Adipocyte (in vitro differentiated cells): ENCODE results near the gene B3GLCT.
A peak's percentile ranks its signal among the peaks of the same experiment; 100 is the strongest.

Source experiments
- DNase-seq: peaks from one replicate; pipeline ENCODE4 v3.0.0-alpha.2; 2015; ENCODE audit warnings: low read depth
- H3K27me3 ChIP-seq: replicated peaks from 2 replicates; pipeline ENCODE4 v1.7.0; 2013; ENCODE audit warnings: mild to moderate bottlenecking, low read length, moderate library complexity; ENCODE audit not compliant: control insufficient read depth, insufficient read depth
- H3K36me3 ChIP-seq: 2 replicates; pipeline ENCODE4 v1.7.0; 2013; ENCODE audit warnings: low read length, mild to moderate bottlenecking, moderate library complexity; ENCODE audit not compliant: control insufficient read depth, insufficient read depth, severe bottlenecking
- H3K4me1 ChIP-seq: 2 replicates; pipeline ENCODE4 v1.7.0; 2013; ENCODE audit warnings: mild to moderate bottlenecking, low read length, moderate library complexity; ENCODE audit not compliant: control insufficient read depth, insufficient read depth
- H3K4me3 ChIP-seq: 2 replicates; pipeline ENCODE4 v1.7.0; 2013; ENCODE audit warnings: mild to moderate bottlenecking, low read length, moderate library complexity
- H3K9ac ChIP-seq: 2 replicates; pipeline ENCODE4 v1.7.0; 2013; ENCODE audit warnings: mild to moderate bottlenecking, low read length, moderate library complexity
- H3K9me3 ChIP-seq: 2 replicates; pipeline ENCODE4 v1.7.0; 2013; ENCODE audit warnings: mild to moderate bottlenecking, low read length, moderate library complexity; ENCODE audit not compliant: control insufficient read depth

Gene B3GLCT

GRCh38 chr13:31184981-31185645 lies 14.7 kb upstream of the B3GLCT start:
- no peak overlapping the region for H3K4me3 ChIP-seq
- H3K9ac ChIP-seq, result no peak overlapping the region
- H3K9me3 ChIP-seq, result peaks cover 7% of the 10 kb centered on the region
- DNase-seq, result no peak
- no peaks in the 10 kb centered on the region for H3K27me3 ChIP-seq
- H3K4me1 ChIP-seq, result no peaks in the 10 kb centered on the region
- no peaks in the 10 kb centered on the region for H3K36me3 ChIP-seq

GRCh38 chr13:31191748-31192147 lies 8.0 kb upstream of the B3GLCT start:
- H3K27me3 ChIP-seq, result no peaks in the 10 kb centered on the region
- no peak for DNase-seq
- H3K4me3 ChIP-seq, result no peak overlapping the region
- no peaks in the 10 kb centered on the region for H3K36me3 ChIP-seq
- H3K4me1 ChIP-seq, result no peaks in the 10 kb centered on the region
- no peak overlapping the region for H3K9ac ChIP-seq
- peaks cover 7% of the 10 kb centered on the region for H3K9me3 ChIP-seq

- Histone ChIP-seq H3K4me1 (no peaks in the 10 kb centered on the region), H3K9ac (no peak overlapping the region), H3K9me3 (peaks cover 7% of the 10 kb centered on the region), H3K36me3 (no peaks in the 10 kb centered on the region), H3K4me3 (no peak overlapping the region), H3K27me3 (no peaks in the 10 kb centered on the region)
- no peak for DNase-seq
These were observed 7.5 kb upstream of the B3GLCT start for GRCh38 chr13:31192306-31192705.

GRCh38 chr13:31195616-31196015 lies 4.2 kb upstream of the B3GLCT start:
- Histone ChIP-seq H3K4me1 (peaks cover 4% of the 10 kb centered on the region), H3K27me3 (no peaks in the 10 kb centered on the region), H3K9ac (no peak overlapping the region), H3K36me3 (no peaks in the 10 kb centered on the region), H3K4me3 (no peak overlapping the region), H3K9me3 (no peaks in the 10 kb centered on the region)
- no peak for DNase-seq

GRCh38 chr13:31196992-31197391 lies 2.8 kb upstream of the B3GLCT start:
- Histone ChIP-seq H3K27me3 (no peaks in the 10 kb centered on the region), H3K36me3 (no peaks in the 10 kb centered on the region), H3K9me3 (no peaks in the 10 kb centered on the region), H3K9ac (no peak overlapping the region), H3K4me3 (no peak overlapping the region), H3K4me1 (peaks cover 15% of the 10 kb centered on the region)
- DNase-seq, result no peak

- Histone ChIP-seq H3K9ac (no peak overlapping the region), H3K36me3 (no peaks in the 10 kb centered on the region), H3K9me3 (no peaks in the 10 kb centered on the region), H3K4me3 (no peak overlapping the region), H3K4me1 (peaks cover 28% of the 10 kb centered on the region), H3K27me3 (no peaks in the 10 kb centered on the region)
- no peak for DNase-seq
These were observed 1.3 kb upstream of the B3GLCT start for GRCh38 chr13:31198519-31198918.

- H3K27me3 ChIP-seq, result no peaks in the 10 kb centered on the region
- H3K4me3 ChIP-seq, result peak overlapping the region; percentile 83
- peak overlapping the region; percentile 91 for H3K9ac ChIP-seq
- H3K36me3 ChIP-seq, result no peaks in the 10 kb centered on the region
- H3K4me1 ChIP-seq, result peaks cover 34% of the 10 kb centered on the region
- no peak for DNase-seq
- H3K9me3 ChIP-seq, result no peaks in the 10 kb centered on the region
These were observed 287 bp upstream of the B3GLCT start for GRCh38 chr13:31199527-31199848.

- no peaks in the 10 kb centered on the region for H3K27me3 ChIP-seq
- H3K4me1 ChIP-seq, result peaks cover 40% of the 10 kb centered on the region
- no peaks in the 10 kb centered on the region for H3K9me3 ChIP-seq
- peak overlapping the region; percentile 91 for H3K9ac ChIP-seq
- H3K4me3 ChIP-seq, result peak overlapping the region; percentile 83
- no peaks in the 10 kb centered on the region for H3K36me3 ChIP-seq
- peak; percentile 76 for DNase-seq
These were observed 829 bp downstream of the B3GLCT start for GRCh38 chr13:31200637-31200971.

GRCh38 chr13:31201341-31202031 lies 1.7 kb downstream of the B3GLCT start:
- Histone ChIP-seq H3K27me3 (no peaks in the 10 kb centered on the region), H3K9me3 (no peaks in the 10 kb centered on the region), H3K36me3 (no peaks in the 10 kb centered on the region), H3K4me1 (peaks cover 40% of the 10 kb centered on the region), H3K4me3 (peak overlapping the region; percentile 83), H3K9ac (peak overlapping the region; percentile 91)
- peak; percentile 74 for DNase-seq

GRCh38 chr13:31204592-31204991 lies 4.8 kb downstream of the B3GLCT start:
- peaks cover 58% of the 10 kb centered on the region for H3K4me1 ChIP-seq
- peak; percentile 59 for DNase-seq
- H3K9me3 ChIP-seq, result no peaks in the 10 kb centered on the region
- no peak overlapping the region for H3K4me3 ChIP-seq
- H3K9ac ChIP-seq, result no peak overlapping the region
- no peaks in the 10 kb centered on the region for H3K36me3 ChIP-seq
- no peaks in the 10 kb centered on the region for H3K27me3 ChIP-seq

GRCh38 chr13:31207661-31208552 lies 8.1 kb downstream of the B3GLCT start:
- DNase-seq, result peak; percentile 58
- Histone ChIP-seq H3K4me3 (peak overlapping the region; percentile 46), H3K9me3 (no peaks in the 10 kb centered on the region), H3K36me3 (no peaks in the 10 kb centered on the region), H3K27me3 (no peaks in the 10 kb centered on the region), H3K9ac (no peak overlapping the region), H3K4me1 (peaks cover 48% of the 10 kb centered on the region)
